ENCODE results near the gene EZH1. TPM values are rescaled to one million over a fixed set of nuclear protein-coding genes. Genes with fewer than 3 reads are reported as not detected.
A peak's percentile ranks its signal among the peaks of the same experiment; 100 is the strongest.

The EZH1 gene
- total RNA-seq, 2 donors from 2014 or later, result 72.6 to 77.0 TPM

GRCh38 chr17:42657824-42658588 lies 86.8 kb downstream of the EZH1 start:
- Mint-ChIP-seq H3K27ac (peak overlapping the region; percentile 66), H3K36me3 (ENCODE audit: low read depth) (peaks cover 2% of the 10 kb centered on the region), H3K27me3 (peaks cover 27% of the 10 kb centered on the region), H3K4me1 (peaks cover 29% of the 10 kb centered on the region), H3K4me3 (peak overlapping the region; percentile 60)
- no peaks in the 10 kb centered on the region for H3K9me3 ChIP-seq (ENCODE audit: control insufficient read depth, low read length, poor library complexity, severe bottlenecking)
- DNase-seq (no peak), ATAC-seq (no peak)

DNA sequence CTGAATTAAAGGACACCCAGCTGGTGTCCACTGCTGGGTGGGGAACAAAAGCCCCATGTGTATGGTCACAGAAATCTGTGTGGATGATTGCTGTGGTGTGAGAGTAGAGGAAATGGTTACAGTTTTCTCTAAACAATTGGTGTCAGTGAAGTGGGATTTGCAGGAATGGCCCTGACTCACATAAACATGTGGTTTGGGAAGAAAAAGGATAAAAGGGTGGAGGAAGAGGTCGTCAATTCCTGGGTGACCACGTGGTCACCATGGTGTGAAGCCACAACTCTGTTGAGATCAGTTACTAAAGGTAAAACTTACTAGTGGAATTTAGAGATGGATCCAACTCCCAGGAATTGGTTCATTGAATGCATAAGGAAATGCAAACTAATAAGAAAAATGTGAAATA lies 89.3 kb downstream of the EZH1 start:
- Mint-ChIP-seq H3K36me3 (ENCODE audit: low read depth) (peaks cover 2% of the 10 kb centered on the region), H3K4me1 (peaks cover 30% of the 10 kb centered on the region), H3K27me3 (peaks cover 34% of the 10 kb centered on the region), H3K4me3 (no peak overlapping the region), H3K27ac (no peak overlapping the region)
- DNase-seq, result no peak
- no peaks in the 10 kb centered on the region for H3K9me3 ChIP-seq (ENCODE audit: control insufficient read depth, low read length, poor library complexity, severe bottlenecking)
- ATAC-seq, result no peak

DNA sequence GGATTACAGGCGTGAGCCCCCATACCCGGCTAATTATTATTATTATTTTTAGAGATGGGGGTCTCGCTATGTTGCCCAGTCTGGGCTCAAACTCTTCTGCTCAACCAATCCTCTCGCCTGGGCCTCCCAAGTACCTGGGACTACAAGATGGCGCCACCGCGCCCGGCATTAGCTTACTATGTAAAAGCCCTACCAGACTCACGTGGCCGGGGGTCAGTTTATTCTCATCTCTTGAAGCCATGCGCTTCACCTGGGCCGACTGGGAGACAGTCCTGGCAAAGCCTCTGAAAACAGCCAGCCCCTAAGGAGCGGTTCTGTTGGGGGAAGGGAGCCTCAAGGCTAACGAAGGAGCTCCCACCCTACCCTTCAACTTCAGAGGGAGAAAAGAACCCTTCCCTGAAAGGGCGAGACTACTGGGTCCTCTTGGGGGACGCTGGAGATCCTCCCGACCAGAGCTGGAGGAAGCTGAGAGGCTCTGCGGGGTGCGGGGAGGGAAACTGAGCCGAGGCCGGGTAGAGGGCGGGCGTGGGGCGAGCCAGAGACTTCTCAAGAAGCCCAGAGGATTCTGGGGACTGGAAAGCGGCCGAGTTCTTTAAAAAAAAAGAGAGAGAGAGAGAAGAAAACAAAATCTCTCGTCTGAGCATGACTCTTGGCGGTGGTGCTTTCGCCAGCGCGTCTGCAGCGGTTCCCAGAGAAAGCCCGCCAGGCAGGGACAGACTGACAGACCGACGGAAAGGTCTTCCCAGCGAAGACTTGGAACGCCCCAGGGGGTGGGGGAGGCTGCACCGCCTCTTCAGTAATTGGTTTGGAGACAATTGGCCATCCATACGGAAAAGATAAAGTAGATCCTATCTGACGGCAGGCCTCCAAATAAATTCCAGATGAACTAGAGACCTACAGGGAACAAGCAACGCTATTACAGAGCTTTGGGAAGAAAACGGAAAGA lies 91.4 kb downstream of the EZH1 start:
- H3K9me3 ChIP-seq (ENCODE audit: control insufficient read depth, low read length, poor library complexity, severe bottlenecking), result no peaks in the 10 kb centered on the region
- peaks cover 21% of the 10 kb centered on the region for H3K4me1 Mint-ChIP-seq
- ATAC-seq (no peak), DNase-seq (no peak)
- H3K27ac Mint-ChIP-seq, result no peak overlapping the region
- H3K4me3 Mint-ChIP-seq, result peak overlapping the region; percentile 53
- H3K36me3 Mint-ChIP-seq (ENCODE audit: low read depth), result peaks cover 2% of the 10 kb centered on the region
- peaks cover 42% of the 10 kb centered on the region for H3K27me3 Mint-ChIP-seq

GRCh38 chr17:42651392-42651791 lies 93.4 kb downstream of the EZH1 start:
- Mint-ChIP-seq H3K27ac (no peak overlapping the region), H3K36me3 (ENCODE audit: low read depth) (peaks cover 2% of the 10 kb centered on the region), H3K4me1 (peaks cover 16% of the 10 kb centered on the region), H3K4me3 (no peak overlapping the region), H3K27me3 (peaks cover 51% of the 10 kb centered on the region)
- no peak for ATAC-seq
- no peak for DNase-seq
- H3K9me3 ChIP-seq (ENCODE audit: control insufficient read depth, low read length, poor library complexity, severe bottlenecking), result no peaks in the 10 kb centered on the region

Other genes with a start within 250 kb of the EZH1 start
- gene NAGLU, start 208.8 kb downstream of the EZH1 start, total RNA-seq, result 10 to 100 TPM; 12.5 to 13.2 TPM
- gene HSD17B1, start 192.1 kb downstream of the EZH1 start, total RNA-seq, result 1 to 10 TPM in 1 of 2 donors, under 1 TPM in 1; 0.90 to 1.2 TPM
- 10 to 100 TPM; 39.1 to 49.4 TPM for gene COASY, start 182.9 kb downstream of the EZH1 start, total RNA-seq
- 10 to 100 TPM; 33.1 to 36.1 TPM for gene MLX, start 177.9 kb downstream of the EZH1 start, total RNA-seq
- 1 to 10 TPM; 2.4 to 2.6 TPM for gene PSMC3IP, start 167.3 kb downstream of the EZH1 start, total RNA-seq
- 10 to 100 TPM; 43.5 to 57.9 TPM for gene RETREG3, start 135.7 kb downstream of the EZH1 start, total RNA-seq
- 1 to 10 TPM; 6.1 to 9.8 TPM for gene TUBG1, start 135.4 kb downstream of the EZH1 start, total RNA-seq
- gene TUBG2, start 85.8 kb downstream of the EZH1 start, total RNA-seq, result 10 to 100 TPM in 1 of 2 donors, 1 to 10 TPM in 1; 8.9 to 11.3 TPM
- gene PLEKHH3, start 68.0 kb downstream of the EZH1 start, total RNA-seq, result under 1 TPM; 0.78 to 0.85 TPM
- 1 to 10 TPM; 1.4 to 1.6 TPM for gene CCR10, start 63.2 kb downstream of the EZH1 start, total RNA-seq
- gene CNTNAP1, start 62.5 kb downstream of the EZH1 start, total RNA-seq, result 1 to 10 TPM; 3.9 to 6.9 TPM
- not detected for gene RAMP2, start 16.2 kb upstream of the EZH1 start, total RNA-seq
- 10 to 100 TPM; 20.5 to 27.4 TPM for gene VPS25, start 28.4 kb upstream of the EZH1 start, total RNA-seq
- gene WNK4, start 35.6 kb upstream of the EZH1 start, total RNA-seq, result under 1 TPM in 1 of 2 donors, not detected in 1; 0.31 TPM
- 10 to 100 TPM; 10.1 to 15.2 TPM for gene COA3, start 53.7 kb upstream of the EZH1 start, total RNA-seq
- not detected for gene CNTD1, start 53.8 kb upstream of the EZH1 start, total RNA-seq
- 100 to 1,000 TPM; 125 to 158 TPM for gene BECN1, start 79.2 kb upstream of the EZH1 start, total RNA-seq
- 10 to 100 TPM; 71.5 to 78.8 TPM for gene PSME3, start 88.4 kb upstream of the EZH1 start, total RNA-seq
- 1 to 10 TPM; 1.9 to 2.6 TPM for gene AOC2, start 99.5 kb upstream of the EZH1 start, total RNA-seq
- gene AOC3, start 106.2 kb upstream of the EZH1 start, total RNA-seq, result 1 to 10 TPM; 1.0 to 1.1 TPM
- gene G6PC1, start 155.8 kb upstream of the EZH1 start, total RNA-seq, result not detected
- gene AARSD1, start 219.4 kb upstream of the EZH1 start, total RNA-seq, result 10 to 100 TPM; 47.6 to 59.9 TPM
- 1 to 10 TPM in 1 of 2 donors, not detected in 1; 2.3 TPM for gene PTGES3L, start 235.0 kb upstream of the EZH1 start, total RNA-seq
- 10 to 100 TPM; 15.6 to 16.6 TPM for gene RUNDC1, start 235.5 kb upstream of the EZH1 start, total RNA-seq

Measured in T-helper 17 cell (primary cell).